NCI-H69 (cell line): ENCODE measurements around the gene NNT.
"Not testable (repeated sequence)": the region's sequence is repeated elsewhere in the genome, so short reads cannot be mapped to it uniquely, and the experiment has no call there.

Source experiments
- DNase-seq: peaks from one replicate; lab custom pipeline; 2025; lab: John Stamatoyannopoulos, UW

The NNT gene

GRCh38 chr5:43583724-43584123 lies 19.3 kb upstream of the NNT start:
- no peak for DNase-seq

DNA sequence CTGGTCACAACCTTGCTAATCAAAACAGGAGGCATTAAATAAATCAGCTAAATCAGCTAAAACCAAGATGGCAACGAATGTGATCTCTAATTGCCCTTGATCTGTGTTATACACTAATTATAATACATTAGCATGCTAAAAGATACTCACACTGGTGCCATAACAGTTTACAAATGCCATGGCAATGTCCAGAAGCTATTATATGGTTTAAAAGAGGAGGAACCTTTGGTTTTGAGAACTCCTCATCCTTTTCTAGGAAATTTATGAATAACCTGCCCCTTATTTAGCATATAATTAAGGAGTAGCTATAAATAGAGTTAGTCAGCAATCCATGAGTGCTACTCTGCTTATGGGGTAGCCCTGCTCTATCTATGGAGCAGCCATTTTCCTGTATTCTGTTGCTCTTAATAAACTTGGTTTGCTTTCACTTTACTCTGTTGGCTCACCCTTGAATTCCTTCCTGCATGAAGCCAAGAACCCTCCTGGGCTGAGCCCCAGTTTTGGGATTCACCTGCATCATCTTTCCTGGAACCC lies 18.7 kb upstream of the NNT start:
- no peak for DNase-seq

DNA sequence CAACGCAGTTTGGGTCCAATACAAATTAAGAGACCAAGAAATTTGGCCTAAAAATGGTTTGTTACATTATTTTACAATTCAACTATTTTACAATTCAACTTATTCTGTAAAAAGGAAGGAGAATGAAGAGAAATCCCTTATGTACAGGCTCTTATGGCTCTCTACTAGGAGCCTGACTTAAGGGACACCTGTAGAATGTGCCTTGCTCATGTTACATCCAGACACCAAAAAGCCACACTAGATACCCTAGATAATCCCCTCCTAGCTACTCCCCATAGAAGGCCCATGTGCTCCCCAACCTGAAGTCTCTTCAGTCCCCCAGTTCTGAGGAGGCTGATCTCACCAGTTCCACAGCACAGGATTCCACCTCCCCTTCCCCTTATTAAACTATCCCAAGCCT lies 14.1 kb upstream of the NNT start:
- DNase-seq = no peak

- no peak for DNase-seq
These were observed 13.7 kb upstream of the NNT start for GRCh38 chr5:43589310-43589709.

DNA sequence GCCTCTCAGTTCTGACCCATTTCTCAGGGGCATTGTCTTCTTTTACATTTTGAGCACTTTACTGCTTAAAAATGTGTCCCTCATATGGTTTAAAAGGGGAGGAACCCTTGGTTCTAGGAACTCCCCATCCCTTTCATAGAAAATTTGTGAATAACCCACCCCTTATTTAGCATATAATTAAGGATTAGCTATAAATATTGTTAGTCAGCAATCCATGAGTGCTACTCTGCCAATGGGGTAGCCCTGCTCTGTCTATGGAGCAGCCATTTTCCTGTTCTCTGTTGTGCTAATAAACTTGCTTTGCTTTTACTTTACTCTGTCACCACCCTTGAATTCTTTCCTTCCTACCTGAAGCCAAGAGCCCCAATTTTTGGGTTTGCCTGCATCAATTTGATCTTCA lies 12.3 kb upstream of the NNT start:
- DNase-seq = no peak

DNA sequence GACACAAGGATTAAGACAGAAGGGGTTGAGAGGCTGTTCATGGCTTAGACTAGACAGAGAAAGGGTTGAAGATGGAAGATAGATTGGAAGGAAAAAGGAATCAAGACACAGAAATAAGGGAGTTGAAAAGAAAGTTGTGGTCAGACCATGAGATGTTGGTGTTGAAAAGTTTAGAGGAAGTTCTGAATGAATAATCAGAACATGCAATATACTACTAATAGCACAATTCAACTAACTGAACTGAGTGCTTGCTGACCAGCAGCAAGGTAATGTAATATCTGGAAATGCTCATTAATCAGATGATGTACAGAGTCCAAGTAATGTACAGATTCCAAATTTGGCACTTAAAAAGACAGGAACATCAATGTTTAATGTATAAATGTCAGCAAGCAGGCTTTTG lies 10.6 kb upstream of the NNT start:
- DNase-seq = no peak

- not testable (repeated sequence) for DNase-seq
These were observed 4.1 kb upstream of the NNT start for GRCh38 chr5:43598927-43599326.

GRCh38 chr5:43601454-43602260 lies 1.3 kb upstream of the NNT start:
- peak; percentile 76 for DNase-seq

GRCh38 chr5:43603344-43604217 lies 601 bp downstream of the NNT start:
- DNase-seq = peak; percentile 92

DNA sequence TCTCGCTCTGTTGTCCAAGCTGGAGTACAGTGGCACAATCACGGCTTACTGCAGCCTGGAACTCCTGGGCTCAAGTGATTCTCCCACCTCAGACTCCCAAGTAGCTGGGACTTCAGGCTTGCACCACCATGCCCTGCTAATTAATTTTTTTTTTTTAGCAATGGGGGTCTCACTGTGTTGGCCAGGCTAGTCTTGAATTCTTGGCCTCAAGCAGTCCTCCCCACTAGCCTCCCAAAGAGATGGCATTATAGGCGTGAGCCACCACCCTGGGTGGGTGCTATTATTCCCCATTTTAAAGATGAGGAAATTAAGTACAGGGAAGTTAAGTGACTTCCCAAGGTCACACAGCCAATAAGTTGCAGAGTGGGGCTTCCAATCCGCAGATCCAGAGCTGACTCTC lies 1.7 kb downstream of the NNT start:
- DNase-seq = no peak

- no peak for DNase-seq
These were observed 3.4 kb downstream of the NNT start for GRCh38 chr5:43606351-43606750.

DNA sequence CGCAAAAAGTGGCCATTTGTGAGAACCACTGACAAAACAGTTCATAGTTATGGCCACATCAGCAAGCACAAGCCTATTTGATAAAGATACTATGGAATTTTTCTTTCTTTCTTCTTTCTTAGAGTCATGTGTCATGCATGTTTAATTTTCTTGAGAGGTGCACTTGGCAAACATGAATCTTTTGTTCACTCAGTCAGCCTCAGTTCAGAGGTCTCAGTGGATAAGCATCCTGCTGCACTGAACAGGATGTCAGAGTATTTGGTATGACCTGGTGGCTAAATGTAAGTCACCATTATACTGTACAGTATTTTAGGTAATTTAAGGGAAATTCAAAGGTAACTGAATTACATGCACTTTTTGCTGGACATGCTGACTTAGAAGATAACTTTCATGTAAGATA lies 5.4 kb downstream of the NNT start:
- peak; percentile 24 for DNase-seq

DNA sequence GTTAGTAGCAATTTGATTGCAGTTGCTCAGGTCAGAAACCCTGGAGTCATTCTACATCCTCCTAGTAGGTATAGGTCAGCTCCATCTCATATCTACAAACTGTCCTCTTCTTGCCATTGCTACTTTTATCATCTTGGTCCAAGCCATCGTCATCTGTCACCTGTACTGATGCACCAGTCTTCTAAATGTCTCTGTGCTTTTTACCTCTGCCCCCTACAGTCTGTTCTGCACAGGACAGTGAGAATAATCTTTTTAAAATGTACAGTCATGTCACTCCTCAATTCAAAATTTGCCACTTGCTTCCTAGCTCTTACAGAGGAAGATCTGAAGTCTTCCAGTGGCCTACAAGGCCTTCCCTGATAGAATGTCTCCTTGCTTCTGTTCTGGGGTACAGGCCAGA lies 6.8 kb downstream of the NNT start:
- no peak for DNase-seq

DNA sequence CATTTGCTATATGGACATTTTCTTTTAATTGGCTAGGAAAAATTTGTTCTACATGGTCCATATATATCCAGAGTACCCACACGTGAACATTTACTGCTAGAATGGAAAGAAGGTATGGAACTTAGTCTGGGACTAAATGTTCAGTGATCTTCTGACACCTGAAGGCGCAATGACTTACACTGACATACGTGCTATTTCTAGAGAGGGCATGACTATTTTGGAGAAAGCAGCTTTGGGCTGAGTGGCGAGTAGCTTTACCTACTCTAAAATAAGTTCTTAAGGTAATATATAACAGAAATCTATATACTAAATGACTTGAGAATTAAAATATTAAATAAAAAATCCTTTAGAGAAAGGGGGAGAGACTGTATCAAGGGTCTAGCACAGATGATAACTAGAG lies 10.4 kb downstream of the NNT start:
- DNase-seq = no peak

DNA sequence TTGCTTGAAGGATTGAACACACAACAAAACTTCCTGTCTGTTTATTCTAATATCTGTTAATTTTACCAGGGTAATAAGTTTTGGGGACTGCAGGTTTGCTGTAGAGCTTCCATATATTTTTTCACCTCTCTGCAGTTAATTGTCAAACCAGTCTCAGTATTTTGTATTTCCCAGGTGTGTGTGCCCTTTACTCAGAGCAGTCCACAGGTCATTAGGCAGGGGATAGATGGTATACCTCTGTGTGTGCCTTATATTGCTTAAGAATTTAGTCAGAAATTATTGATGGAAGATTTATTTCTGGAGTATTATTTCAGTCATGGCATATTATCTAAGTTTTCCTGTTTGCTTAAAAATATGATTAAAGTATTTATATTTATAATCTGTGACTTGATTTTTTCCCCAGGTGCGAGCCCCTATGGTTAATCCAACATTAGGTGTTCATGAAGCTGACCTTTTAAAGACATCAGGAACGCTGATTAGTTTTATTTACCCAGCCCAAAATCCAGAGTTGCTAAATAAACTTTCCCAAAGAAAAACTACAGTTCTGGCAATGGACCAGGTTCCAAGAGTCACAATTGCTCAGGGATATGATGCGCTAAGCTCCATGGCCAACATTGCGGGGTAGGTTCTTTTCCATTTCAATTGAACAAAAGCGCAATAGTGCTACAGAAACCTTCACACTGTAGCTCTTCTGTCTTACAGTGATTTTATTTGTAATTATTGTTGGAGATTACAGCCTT lies 12.6 kb downstream of the NNT start:
- no peak for DNase-seq

GRCh38 chr5:43616535-43616934 lies 13.6 kb downstream of the NNT start:
- DNase-seq = no peak

DNA sequence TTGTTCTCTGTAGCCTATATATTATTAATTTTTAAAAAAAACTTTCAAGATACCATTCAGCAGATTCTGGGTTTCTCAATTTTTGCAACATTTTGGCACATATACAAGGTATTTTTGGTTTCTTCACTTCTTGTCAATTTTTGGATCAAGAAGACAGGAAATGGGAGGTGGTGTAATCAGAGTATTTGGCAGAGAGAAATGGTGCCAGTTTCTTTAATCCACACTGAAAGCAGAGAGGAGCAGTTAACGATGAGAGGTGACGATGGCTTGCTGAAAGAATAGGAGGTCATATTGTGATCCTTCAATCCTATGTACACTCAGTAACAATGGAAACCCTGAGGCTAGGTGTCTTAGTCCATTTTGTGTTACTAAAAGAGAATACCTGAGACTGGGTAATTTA lies 16.4 kb downstream of the NNT start:
- peak; percentile 26 for DNase-seq

DNA sequence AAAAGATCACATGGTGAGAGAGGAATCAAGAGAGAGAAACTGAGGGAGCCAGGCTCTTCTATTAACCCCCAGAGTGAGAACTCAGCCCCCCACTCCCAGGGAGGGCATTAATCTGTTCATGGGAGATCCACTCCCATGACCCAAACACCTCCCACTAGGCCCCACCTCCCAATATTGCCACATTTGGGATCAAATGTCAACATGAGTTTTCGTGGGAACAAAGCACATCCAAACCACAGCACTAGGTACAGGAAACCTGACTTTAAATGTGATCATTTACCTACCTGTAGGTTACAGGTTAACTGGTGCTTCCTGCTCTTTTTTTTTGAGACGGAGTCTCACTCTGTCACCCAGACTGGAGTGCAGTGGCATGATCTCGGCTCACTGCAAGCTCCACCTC lies 16.9 kb downstream of the NNT start:
- DNase-seq = no peak

- DNase-seq = no peak
These were observed 18.0 kb downstream of the NNT start for GRCh38 chr5:43620944-43621505.

- DNase-seq = no peak
These were observed 19.1 kb downstream of the NNT start for GRCh38 chr5:43622074-43622473.

DNA sequence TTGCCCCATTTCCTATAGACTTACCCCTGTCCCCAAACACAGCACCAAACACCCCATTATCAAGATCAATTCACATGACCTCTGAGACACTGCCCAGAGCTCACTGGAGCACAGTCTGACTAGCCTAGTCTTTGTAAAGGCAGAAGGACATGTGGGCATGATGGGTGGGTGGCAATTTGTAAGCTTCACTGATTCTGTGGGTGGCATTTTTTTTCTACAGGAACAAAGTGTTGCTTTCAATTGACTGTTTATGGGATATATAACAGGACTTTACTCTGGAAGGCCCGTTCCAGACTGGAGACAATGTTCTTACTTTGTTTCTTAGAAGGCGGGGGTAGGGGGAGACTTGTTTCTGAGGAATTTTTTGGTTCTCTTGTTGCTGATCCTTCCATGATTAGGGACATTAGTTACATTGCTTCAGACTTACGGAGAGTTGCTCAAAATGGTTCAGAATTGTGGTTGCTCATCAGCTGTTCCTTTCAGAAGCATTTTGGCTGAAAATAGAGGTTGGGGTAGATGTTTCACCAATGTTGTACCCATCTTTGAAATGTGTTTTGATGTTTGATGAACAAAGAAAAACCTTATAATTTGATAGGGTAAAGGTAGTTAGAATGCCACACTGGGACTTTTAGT lies 20.2 kb downstream of the NNT start:
- DNase-seq = no peak

- DNase-seq = peak; percentile 57
These were observed 24.0 kb downstream of the NNT start for GRCh38 chr5:43627028-43627427.
